WTC11 (cell line): ENCODE results near the gene KCND2. TPM values are rescaled to one million over a fixed set of nuclear protein-coding genes. Genes with fewer than 3 reads are reported as not detected.

ENCODE experiments used
- ATAC-seq: fragments of 200-7000 bp; cut with Tn5 transposase; 2 replicates; pipeline ENCODE4 v1.10.0; 2021; ENCODE audit warnings: mild to moderate bottlenecking, moderate library complexity
- CTCF ChIA-PET: fragments of 300-600 bp; sonication (Branson Sonifier 250); formaldehyde crosslinking; loops from one replicate; lab custom pipeline; 2021; ENCODE audit warnings: antibody characterized with exemption; lab: Charles Lee
- POLR2A ChIA-PET: fragments of 350-600 bp; sonication (Branson Sonifier 250); formaldehyde crosslinking; loops from one replicate; lab custom pipeline; 2021; ENCODE audit warnings: antibody characterized with exemption; lab: Charles Lee
- DNase-seq: peaks from one replicate; pipeline ENCODE4 v3.0.0; 2021; ENCODE audit warnings: low spot score
- H3K27ac Mint-ChIP-seq: 2 replicates; pipeline ENCODE4 v1.8.0; 2021; ENCODE audit warnings: mixed read lengths
- H3K27me3 Mint-ChIP-seq: 2 replicates; pipeline ENCODE4 v1.8.0; 2021; ENCODE audit warnings: low read depth, mild to moderate bottlenecking, moderate library complexity, mixed read lengths
- H3K36me3 Mint-ChIP-seq: 2 replicates; pipeline ENCODE4 v1.8.0; 2021; ENCODE audit warnings: mixed read lengths
- H3K4me1 Mint-ChIP-seq: 2 replicates; pipeline ENCODE4 v1.8.0; 2022; ENCODE audit warnings: mixed read lengths
- H3K4me3 Mint-ChIP-seq: 2 replicates; pipeline ENCODE4 v1.8.0; 2021; ENCODE audit warnings: mild to moderate bottlenecking, moderate library complexity, mixed read lengths
- H3K9me3 Mint-ChIP-seq: 2 replicates; pipeline ENCODE4 v1.8.0; 2021; ENCODE audit warnings: mixed read lengths
- ATF1 ChIP-seq: sonication (generic); formaldehyde crosslinking; IDR thresholded peaks from 2 replicates; pipeline ENCODE4 v1.8.1; 2023; ENCODE audit warnings: mild to moderate bottlenecking, moderate library complexity, missing genetic modification reagents
- CDX4 ChIP-seq: fragments of 250-450 bp; sonication (Bioruptor Pico); IDR thresholded peaks from 2 replicates; pipeline ENCODE4 v1.9.0; 2021; ENCODE audit warnings: moderate library complexity, mild to moderate bottlenecking, inconsistent platforms, borderline replicate concordance
- CTCF ChIP-seq: fragments of 200-600 bp; IDR thresholded peaks from 2 replicates; pipeline ENCODE4 v1.8.0; 2022; ENCODE audit warnings: antibody characterized with exemption
- FOXP1 ChIP-seq: sonication (generic); formaldehyde crosslinking; IDR thresholded peaks from 2 replicates; pipeline ENCODE4 v1.8.0; 2022; ENCODE audit warnings: missing genetic modification reagents, mild to moderate bottlenecking, moderate library complexity, borderline replicate concordance
- GABPB1 ChIP-seq: sonication (generic); formaldehyde crosslinking; IDR thresholded peaks from 2 replicates; pipeline ENCODE4 v1.8.1; 2023; ENCODE audit warnings: mild to moderate bottlenecking, missing genetic modification reagents
- NFYB ChIP-seq: sonication (generic); formaldehyde crosslinking; conservative IDR thresholded peaks from 2 replicates; pipeline ENCODE4 v1.8.0; 2022; ENCODE audit warnings: low read depth, missing genetic modification reagents
- SMAD3 ChIP-seq: sonication (generic); formaldehyde crosslinking; IDR thresholded peaks from 2 replicates; pipeline ENCODE4 v1.8.0; 2022; ENCODE audit warnings: missing genetic modification reagents, mild to moderate bottlenecking, borderline replicate concordance
- SMAD4 ChIP-seq: sonication (generic); formaldehyde crosslinking; IDR thresholded peaks from 2 replicates; pipeline ENCODE4 v1.8.0; 2022; ENCODE audit warnings: mild to moderate bottlenecking, missing genetic modification reagents
- STAT6 ChIP-seq: sonication (generic); formaldehyde crosslinking; conservative IDR thresholded peaks from 2 replicates; pipeline ENCODE4 v1.8.1; 2023; ENCODE audit warnings: mild to moderate bottlenecking, low read depth, missing genetic modification reagents, moderate library complexity
- TCF7 ChIP-seq: sonication (generic); formaldehyde crosslinking; IDR thresholded peaks from 2 replicates; pipeline ENCODE4 v1.8.0; 2022; ENCODE audit warnings: mild to moderate bottlenecking, low read depth, missing genetic modification reagents, moderate library complexity
- ZMAT4 ChIP-seq: fragments of 250-450 bp; sonication (Bioruptor Pico); IDR thresholded peaks from 2 replicates; pipeline ENCODE4 v1.9.0; 2021; ENCODE audit warnings: mild to moderate bottlenecking
- ZNF317 ChIP-seq: sonication (generic); formaldehyde crosslinking; IDR thresholded peaks from 2 replicates; pipeline ENCODE4 v1.8.1; 2023; ENCODE audit warnings: low read depth, mild to moderate bottlenecking, moderate library complexity, missing genetic modification reagents, borderline replicate concordance
- ZNF416 ChIP-seq: fragments of 250-450 bp; sonication (Bioruptor Pico); IDR thresholded peaks from 2 replicates; pipeline ENCODE4 v1.9.0; 2021; ENCODE audit warnings: mild to moderate bottlenecking, inconsistent platforms
- ZNF671 ChIP-seq: fragments of 250-450 bp; sonication (Bioruptor Pico); IDR thresholded peaks from 2 replicates; pipeline ENCODE4 v1.8.0; 2021; ENCODE audit warnings: mild to moderate bottlenecking
- ZSCAN18 ChIP-seq: fragments of 250-450 bp; sonication (Bioruptor Pico); IDR thresholded peaks from 2 replicates; pipeline ENCODE4 v2.1.2; 2022; ENCODE audit warnings: mild to moderate bottlenecking, moderate library complexity
- total RNA-seq: library from RNA; stranded (reverse); gene quantifications from 3 replicates; pipeline ENCODE4 v1.2.3, GENCODE V29; 2021
- TF ChIP-seq, protein P1 (sequence below): sonication (generic); formaldehyde crosslinking; IDR thresholded peaks from 2 replicates; pipeline ENCODE4 v1.8.0; 2023; ENCODE audit warnings: mild to moderate bottlenecking, missing genetic modification reagents
- TF ChIP-seq, protein P2 (sequence below): sonication (generic); formaldehyde crosslinking; IDR thresholded peaks from 2 replicates; pipeline ENCODE4 v1.8.1; 2023; ENCODE audit warnings: mild to moderate bottlenecking, missing genetic modification reagents
- TF ChIP-seq, protein P3 (sequence below): sonication (generic); formaldehyde crosslinking; IDR thresholded peaks from 2 replicates; pipeline ENCODE4 v1.8.0; 2022; ENCODE audit warnings: missing genetic modification reagents

KCND2 gene
- total RNA-seq, 1 experiment from 2014 or later = 4.6 TPM

DNA sequence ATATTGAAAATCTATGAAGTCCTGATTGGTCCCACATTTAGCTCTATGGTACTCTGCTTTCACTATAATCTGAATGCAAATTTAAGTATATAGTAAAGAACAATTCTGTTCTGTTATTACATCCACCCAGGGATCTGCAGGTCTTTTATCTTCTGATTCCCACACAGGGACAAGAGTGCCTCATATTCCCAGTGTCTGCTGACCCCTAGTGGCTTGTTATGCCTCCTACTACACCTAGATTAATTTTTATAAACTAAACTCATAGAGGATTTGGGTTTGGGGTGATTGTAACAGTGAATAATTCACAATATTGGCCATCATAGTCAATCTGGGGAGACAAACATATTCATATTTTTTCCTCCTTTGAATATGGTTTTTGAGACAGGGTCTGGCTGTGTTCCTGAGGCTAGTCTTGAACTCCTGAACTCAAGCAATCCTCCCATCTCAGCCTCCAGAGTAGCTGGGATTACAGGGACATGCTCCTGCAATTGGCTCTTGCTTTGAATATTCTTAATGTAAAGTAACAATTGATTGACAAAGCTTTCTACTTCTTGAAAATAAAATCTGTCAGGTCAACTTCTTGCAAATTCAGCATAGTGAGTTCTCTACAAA, 282.1 kb downstream of the KCND2 start:
- DNase-seq (peak; percentile 54), ATAC-seq (peak; percentile 78)
- H3K27me3 Mint-ChIP-seq = no peaks in the 10 kb centered on the region
- H3K9me3 Mint-ChIP-seq = no peaks in the 10 kb centered on the region
- ChIA-PET POLR2A (no interaction called here), CTCF (interaction anchor here (0.9 to 1.1 kb wide), 3 partner anchors 16 to 281 kb away, joined by 3 to 7 read pairs (median 3); no protein-coding TSS in a partner anchor)
- H3K4me3 Mint-ChIP-seq = no peak overlapping the region
- peaks cover 52% of the 10 kb centered on the region for H3K4me1 Mint-ChIP-seq
- TF ChIP-seq CTCF (peak; percentile 67), ZMAT4 (no peak), ZNF416 (CRISPR knock-in tag) (no peak), SMAD4 (no peak)
- no peaks in the 10 kb centered on the region; the same call in 1 of the 2 replicates for H3K36me3 Mint-ChIP-seq
- H3K27ac Mint-ChIP-seq = no peak overlapping the region

DNA sequence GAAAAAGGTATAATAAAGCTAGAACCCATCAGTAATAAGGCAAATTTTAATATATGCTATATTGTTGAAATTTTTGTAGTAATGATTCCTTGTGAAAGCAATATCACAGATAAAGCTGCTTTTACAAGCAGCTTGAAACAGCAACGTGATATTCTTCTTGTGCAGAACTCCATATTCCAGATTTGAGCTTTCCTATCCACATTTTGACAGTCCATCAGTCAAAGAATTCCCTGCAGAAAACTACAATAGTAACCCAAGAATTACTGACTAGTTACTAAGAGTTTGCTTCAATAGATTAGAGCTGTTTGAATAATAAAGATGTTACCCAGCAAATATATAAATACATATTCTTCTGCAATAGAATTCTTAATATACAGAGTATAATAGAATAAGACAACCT, 291.2 kb downstream of the KCND2 start:
- Mint-ChIP-seq H3K36me3 (no peaks in the 10 kb centered on the region), H3K4me3 (no peak overlapping the region), H3K4me1 (no peaks in the 10 kb centered on the region), H3K27me3 (no peaks in the 10 kb centered on the region), H3K9me3 (no peaks in the 10 kb centered on the region), H3K27ac (no peak overlapping the region)
- ChIA-PET POLR2A (no interaction called here), CTCF (no interaction called here)
- DNase-seq = no peak
- ATAC-seq = no peak
- TF ChIP-seq SMAD3 (no peak), ZNF317 (no peak), CDX4 (CRISPR knock-in tag) (no peak), TCF7 (CRISPR knock-in tag) (no peak), STAT6 (CRISPR knock-in tag) (no peak), GABPB1 (CRISPR knock-in tag) (no peak), ZNF671 (CRISPR knock-in tag) (no peak), ZSCAN18 (no peak), ATF1 (CRISPR knock-in tag) (no peak), NFYB (CRISPR knock-in tag) (no peak), FOXP1 (CRISPR knock-in tag) (no peak)
- TF ChIP-seq, protein P1, sequence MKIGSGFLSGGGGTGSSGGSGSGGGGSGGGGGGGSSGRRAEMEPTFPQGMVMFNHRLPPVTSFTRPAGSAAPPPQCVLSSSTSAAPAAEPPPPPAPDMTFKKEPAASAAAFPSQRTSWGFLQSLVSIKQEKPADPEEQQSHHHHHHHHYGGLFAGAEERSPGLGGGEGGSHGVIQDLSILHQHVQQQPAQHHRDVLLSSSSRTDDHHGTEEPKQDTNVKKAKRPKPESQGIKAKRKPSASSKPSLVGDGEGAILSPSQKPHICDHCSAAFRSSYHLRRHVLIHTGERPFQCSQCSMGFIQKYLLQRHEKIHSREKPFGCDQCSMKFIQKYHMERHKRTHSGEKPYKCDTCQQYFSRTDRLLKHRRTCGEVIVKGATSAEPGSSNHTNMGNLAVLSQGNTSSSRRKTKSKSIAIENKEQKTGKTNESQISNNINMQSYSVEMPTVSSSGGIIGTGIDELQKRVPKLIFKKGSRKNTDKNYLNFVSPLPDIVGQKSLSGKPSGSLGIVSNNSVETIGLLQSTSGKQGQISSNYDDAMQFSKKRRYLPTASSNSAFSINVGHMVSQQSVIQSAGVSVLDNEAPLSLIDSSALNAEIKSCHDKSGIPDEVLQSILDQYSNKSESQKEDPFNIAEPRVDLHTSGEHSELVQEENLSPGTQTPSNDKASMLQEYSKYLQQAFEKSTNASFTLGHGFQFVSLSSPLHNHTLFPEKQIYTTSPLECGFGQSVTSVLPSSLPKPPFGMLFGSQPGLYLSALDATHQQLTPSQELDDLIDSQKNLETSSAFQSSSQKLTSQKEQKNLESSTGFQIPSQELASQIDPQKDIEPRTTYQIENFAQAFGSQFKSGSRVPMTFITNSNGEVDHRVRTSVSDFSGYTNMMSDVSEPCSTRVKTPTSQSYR = no peak
- TF ChIP-seq, protein P2, sequence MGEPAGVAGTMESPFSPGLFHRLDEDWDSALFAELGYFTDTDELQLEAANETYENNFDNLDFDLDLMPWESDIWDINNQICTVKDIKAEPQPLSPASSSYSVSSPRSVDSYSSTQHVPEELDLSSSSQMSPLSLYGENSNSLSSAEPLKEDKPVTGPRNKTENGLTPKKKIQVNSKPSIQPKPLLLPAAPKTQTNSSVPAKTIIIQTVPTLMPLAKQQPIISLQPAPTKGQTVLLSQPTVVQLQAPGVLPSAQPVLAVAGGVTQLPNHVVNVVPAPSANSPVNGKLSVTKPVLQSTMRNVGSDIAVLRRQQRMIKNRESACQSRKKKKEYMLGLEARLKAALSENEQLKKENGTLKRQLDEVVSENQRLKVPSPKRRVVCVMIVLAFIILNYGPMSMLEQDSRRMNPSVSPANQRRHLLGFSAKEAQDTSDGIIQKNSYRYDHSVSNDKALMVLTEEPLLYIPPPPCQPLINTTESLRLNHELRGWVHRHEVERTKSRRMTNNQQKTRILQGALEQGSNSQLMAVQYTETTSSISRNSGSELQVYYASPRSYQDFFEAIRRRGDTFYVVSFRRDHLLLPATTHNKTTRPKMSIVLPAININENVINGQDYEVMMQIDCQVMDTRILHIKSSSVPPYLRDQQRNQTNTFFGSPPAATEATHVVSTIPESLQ = no peak
- TF ChIP-seq, protein P3, sequence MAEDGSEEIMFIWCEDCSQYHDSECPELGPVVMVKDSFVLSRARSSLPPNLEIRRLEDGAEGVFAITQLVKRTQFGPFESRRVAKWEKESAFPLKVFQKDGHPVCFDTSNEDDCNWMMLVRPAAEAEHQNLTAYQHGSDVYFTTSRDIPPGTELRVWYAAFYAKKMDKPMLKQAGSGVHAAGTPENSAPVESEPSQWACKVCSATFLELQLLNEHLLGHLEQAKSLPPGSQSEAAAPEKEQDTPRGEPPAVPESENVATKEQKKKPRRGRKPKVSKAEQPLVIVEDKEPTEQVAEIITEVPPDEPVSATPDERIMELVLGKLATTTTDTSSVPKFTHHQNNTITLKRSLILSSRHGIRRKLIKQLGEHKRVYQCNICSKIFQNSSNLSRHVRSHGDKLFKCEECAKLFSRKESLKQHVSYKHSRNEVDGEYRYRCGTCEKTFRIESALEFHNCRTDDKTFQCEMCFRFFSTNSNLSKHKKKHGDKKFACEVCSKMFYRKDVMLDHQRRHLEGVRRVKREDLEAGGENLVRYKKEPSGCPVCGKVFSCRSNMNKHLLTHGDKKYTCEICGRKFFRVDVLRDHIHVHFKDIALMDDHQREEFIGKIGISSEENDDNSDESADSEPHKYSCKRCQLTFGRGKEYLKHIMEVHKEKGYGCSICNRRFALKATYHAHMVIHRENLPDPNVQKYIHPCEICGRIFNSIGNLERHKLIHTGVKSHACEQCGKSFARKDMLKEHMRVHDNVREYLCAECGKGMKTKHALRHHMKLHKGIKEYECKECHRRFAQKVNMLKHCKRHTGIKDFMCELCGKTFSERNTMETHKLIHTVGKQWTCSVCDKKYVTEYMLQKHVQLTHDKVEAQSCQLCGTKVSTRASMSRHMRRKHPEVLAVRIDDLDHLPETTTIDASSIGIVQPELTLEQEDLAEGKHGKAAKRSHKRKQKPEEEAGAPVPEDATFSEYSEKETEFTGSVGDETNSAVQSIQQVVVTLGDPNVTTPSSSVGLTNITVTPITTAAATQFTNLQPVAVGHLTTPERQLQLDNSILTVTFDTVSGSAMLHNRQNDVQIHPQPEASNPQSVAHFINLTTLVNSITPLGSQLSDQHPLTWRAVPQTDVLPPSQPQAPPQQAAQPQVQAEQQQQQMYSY (CRISPR knock-in tag) = no peak
